Transverse colon (tissue), 3 donors: ENCODE data around the gene ZNF208.

ENCODE experiments used
- CTCF ChIP-seq, 5 experiments: fragments of 200-600 bp in 3 of 5; fragments of 450-650 bp in 2 of 5; sonication (generic) in 3 of 5; IDR thresholded peaks; 1 replicate in 2 of 5; 2 replicates in 3 of 5; pipeline ENCODE4 v1.5.1; 2016 to 2017; ENCODE audit warnings: antibody characterized with exemption in 5 of 5, inconsistent platforms in 3 of 5, mild to moderate bottlenecking in 2 of 5, moderate library complexity in 1 of 5
- EP300 ChIP-seq: sonication (generic); formaldehyde crosslinking; IDR thresholded peaks from one replicate; pipeline ENCODE4 v1.6.1; 2017; ENCODE audit warnings: antibody characterized with exemption, low read depth
- POLR2A ChIP-seq: fragments of 450-650 bp; IDR thresholded peaks from one replicate; pipeline ENCODE4 v1.6.1; 2016; ENCODE audit warnings: antibody characterized with exemption, mild to moderate bottlenecking, moderate library complexity

DNA sequence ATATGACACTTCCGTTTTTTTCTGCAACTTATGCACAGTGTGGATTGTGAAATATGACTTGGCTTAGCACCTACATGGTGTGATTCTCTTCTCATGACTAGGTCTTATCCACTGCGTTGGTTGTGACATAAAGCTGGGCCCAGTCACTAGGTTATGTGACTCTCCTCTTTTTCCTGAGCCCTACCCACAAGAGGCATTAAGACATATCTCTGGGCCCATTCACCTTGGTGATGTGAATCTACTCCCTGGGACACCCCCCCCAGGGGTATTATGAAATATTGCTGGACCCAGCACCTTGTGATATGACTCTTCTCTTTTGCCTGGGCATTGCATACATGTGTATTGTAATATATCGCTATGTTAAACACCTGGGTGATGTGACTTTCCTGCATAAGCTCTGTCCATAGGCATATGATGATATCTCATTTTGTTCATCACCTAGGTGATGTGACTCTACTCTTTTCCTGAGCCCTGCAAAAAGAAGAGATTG, 89.0 kb downstream of the ZNF208 start:
- TF ChIP-seq POLR2A (no peak), CTCF (IDR thresholded peaks at IDR 0.05) (no peak), EP300 (no peak)
